ENCODE results near the gene FGF14.
A peak's percentile ranks its signal among the peaks of the same experiment; 100 is the strongest.

Gene FGF14

DNA sequence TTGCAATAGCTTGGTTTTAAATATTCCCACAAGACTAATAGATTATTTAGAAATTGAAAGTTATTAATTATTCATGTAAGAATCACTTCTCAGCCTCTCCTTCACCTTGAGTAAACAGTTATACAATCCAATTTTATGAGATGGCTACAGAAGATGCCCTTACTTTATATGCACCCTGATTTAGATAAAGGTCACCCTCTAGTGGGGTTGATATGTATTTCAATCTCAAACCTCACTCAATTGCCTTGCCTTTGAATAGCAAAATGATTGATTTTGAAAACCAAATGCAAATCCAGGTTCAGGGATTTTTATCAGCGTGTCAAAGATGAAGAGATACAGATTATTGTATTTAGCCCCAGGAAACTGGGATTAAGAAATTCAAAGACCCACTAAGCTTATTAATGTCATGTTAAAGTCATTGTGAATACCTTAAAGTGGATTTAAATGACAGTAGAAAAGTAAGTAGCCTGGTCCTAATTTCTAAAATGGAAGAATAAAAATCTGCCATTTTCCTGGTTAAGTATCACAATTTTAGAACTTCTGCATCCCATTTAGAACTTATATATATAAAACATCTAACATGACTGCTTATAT, 644.3 kb downstream of the FGF14 start:
- DNase-seq, result peak; percentile 21 to 53

DNA sequence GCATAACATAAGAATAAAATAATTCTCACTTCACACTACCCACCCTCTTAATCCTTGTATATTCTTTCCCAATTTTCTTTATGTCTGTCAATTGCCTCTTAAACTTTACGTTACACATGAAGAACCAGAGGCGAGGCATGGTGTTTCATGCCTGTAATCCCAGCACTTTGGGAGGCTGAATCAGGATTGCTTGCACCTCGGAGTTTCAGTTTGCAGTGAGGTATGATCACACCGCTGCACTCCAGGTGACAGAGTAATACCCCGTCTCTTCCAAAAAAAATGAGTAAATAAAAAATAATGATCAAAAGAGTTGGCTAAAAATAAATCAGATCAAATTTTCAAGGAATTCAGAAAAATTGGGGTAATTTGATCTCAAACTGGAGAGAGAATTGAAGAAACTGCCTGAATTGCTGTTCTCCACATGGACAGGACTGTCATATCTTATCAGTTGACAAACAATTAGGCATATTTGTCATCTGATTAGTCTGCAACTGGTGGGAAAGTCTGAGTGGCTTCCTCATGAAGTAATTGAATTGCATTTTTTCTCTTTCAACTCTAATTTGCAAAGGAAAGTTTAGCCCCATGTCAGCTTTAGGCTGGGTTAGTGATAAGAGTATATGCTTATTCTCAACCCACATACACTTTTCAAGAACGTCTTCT, 646.5 kb downstream of the FGF14 start:
- no peak for DNase-seq

DNA sequence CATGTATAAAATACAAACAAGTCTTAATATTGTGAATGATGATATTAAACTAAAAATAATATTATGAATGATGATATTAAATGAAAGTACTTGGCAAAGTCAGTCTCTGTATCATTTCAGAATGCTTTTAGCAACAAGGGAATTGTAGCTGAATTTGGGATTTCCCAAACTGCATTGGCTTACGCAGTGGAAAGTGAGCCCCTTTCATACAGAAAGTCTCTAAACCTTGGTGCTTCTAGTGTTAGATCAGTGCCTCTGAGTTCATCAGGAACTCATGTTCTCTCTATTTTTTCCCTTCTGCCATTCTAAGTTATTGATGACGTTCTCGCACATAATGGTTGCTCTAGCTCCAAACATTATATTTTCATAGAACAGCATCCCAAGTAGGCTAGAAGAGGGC, 649.4 kb downstream of the FGF14 start:
- DNase-seq, result no peak

DNA sequence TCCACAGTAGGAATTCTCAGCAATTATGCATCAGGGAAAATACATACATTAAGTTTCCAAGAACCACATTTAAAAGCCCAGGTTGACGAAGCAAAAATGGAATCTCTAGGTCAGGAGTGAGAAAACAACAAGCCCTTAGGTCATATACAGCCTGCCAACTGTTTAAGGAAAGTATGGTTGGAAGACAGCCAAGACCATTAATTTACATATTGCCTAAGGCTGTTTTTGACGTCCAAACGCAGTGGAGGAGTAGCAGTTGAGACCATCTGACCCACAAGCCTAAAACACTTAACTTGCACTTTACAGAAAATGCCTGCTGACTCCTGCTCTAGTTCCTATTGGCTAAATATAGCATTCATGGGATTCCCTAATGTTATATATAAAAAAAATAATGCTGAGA, 650.4 kb downstream of the FGF14 start:
- peak; percentile 25 to 73 for DNase-seq

DNA sequence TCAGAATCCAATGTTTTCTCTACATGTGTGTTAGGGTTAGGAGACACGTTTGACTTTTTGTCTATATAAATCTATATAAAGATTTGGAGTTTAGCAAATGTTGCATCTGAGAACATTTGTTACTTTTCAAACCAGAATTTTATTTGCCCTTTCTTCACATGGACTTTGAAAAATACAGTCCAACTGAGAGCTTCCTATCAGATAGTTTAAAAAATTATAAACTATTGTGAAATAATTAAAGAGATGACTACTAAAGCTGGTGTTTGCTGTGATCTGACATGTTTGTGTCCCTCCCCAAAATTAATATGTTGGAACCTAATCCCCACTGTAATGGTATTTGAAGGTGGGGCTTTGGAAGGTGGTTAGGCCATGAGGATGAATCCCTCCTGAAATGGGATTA, 652.3 kb downstream of the FGF14 start:
- no peak for DNase-seq

DNA sequence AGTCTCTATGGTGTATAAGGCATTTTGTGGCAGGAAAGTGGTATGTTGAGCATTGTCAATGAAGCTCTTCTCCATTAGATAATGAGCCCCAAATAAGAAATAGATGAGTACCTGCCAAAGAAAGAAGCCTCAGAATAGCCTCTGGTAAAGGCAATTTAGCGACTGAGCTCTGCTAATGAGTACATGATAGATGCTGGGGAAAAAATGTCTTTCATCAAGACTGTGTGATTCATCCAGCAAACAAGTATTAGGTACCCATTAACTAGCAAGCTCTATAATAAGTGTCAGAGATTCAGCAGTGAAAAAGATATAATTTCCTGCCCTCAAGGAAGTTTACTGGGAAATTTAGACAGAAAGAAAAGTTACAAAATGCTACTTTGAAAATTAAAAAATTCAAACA, 654.8 kb downstream of the FGF14 start:
- no peak for DNase-seq

DNA sequence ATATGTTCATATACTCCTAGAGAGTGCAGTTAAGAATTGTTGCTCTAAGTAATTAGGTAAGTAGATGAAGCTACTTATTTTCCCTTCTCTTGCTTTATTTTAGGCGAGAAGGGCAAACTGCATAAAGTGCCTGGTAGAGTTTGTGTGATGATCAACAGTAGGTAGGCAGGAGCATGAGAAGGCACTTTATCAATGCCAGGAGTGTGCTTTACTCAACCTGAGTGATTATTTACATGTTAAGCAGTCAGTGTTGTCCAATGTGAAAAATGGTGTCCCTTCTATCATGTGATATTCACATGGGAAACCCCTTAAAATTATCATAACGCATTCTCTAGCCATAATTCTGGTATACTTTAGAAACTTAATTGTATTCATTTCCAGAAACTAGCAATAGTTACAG, 655.3 kb downstream of the FGF14 start:
- DNase-seq, result no peak

DNA sequence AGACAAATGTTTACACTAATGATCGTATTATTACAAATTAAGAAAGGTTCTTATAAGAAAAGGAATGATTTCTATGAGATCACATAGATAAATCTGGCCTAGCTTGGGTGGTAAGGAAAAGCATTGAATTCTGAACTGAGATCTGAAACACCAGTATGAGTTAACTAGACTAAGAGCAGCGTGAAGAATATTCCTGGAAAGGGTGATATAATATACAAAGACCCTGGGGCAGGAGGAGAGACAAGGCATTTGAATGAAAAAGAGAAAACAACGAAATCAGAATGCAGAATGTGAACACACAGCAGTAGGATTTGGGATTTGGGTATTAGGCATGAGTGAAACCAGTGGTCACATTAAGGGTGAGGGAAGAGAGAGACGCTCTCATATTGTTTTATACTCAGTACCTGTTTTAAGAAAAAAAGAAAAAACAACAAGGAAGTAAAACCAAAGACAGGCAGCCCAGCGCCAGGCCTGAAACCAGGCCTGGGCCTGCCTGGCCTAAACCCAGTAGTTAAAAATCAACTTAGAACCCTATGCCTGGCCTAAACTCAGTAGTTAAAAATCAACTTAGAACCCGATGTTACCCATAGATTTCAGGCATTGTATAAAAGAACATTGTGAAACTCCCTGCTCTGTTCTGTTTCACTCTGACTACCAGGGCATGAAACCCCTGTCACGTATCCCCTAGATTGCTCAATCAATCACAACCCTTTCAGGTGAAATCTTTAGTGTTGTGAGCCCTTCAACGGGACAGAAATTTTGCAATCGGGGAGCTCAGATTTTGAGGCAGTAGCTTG, 662.3 kb downstream of the FGF14 start:
- no peak for DNase-seq

DNA sequence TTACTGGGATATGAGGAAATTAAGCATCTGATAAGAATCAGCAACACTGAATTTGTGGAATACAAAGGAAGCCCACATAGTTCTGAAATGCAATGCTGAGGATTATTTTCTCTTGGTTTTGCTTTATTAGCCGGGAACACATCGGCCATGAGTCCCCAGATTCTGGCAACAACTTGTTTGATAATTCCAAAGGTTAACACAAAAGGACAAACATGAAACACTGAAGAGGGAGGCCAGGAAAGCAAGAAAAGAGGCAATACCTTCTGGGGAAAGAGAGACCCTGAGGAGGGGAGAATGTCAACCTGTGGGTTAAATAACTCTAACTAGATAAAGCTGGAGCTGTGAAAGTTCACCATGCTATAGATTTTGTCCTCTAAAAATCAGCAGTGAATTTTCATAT, 663.5 kb downstream of the FGF14 start:
- no peak for DNase-seq

DNA sequence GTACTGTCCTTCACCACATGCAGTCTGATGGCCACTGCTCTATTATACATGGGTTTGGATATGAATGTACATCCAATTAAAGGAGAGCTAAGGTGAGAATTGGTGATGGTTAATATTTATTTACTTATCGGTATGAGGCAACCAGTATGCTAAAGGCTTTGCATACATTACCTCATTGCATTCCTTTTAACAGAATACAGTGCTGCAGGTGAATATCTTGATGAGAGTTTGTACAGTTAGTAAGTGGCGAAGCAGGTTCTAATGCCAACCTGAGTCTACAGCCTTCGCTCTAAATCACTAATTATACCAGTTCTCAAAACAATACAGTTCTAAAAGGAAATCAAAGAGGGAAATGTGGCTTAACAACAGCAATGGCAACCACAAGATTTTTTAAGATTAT, 665.3 kb downstream of the FGF14 start:
- DNase-seq, result no peak

DNA sequence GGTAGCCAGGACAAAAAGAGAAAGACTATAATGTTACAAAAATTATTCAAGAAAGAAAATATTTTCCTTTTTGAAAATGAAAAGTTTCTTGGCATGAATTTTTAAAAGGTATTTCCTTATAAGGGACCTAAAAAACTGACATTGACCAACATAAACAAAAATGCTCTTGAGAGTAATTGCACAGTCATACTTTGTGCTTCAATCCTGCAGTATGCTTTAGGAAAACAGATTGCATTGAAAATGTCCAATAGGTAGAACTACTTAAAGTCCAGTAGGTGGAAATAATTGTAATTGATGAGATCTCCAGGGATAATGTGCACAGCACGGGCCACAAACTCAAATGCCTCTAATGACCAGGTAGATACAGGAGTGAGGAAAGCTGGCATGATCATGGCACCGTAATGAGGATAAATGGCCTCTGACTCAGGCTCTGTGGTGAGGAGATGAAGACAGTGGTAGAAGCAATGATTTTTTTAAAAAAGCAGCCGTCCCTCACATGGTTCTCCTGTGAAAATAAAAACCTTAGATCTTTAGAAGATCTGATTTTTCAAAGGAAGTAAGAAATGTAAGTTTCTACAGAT, 671.3 kb downstream of the FGF14 start:
- DNase-seq, result no peak

DNA sequence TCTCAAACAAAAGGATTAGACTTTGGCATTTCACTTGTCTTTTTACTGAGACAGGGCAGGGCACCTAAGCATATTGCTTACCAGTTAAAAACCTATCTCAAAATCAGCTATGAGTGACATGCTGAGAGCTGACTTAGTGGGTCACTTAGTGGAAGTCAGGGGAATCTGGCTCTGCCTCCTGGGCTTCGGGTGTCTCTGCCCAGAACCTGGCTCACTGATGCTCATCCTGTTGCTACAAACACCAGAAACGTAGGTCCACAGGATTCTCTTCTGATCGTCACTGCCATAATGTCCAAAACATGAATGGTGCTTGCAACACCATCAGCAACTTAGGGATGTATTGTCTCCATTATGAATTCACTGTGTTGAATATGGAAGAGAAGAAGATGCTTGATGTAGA, 673.2 kb downstream of the FGF14 start:
- DNase-seq, result no peak

DNA sequence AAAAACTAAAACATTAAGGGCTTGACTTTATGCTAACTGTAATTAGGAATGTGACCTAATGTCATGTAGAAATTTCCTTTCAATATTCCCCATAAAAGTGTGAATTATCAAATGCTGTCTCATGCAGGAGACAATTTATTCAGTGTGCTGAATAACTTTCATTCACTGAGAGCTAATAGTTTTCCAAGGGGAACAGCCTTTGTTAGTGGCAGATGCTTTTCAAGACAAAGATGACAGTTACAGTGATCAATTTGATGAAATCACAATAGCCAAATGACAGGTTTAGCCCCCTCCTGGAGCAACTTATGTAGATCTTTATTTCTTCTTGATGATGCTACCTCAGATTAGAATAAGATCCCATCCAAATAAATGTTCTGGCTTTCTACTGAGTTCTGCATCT, 673.8 kb downstream of the FGF14 start:
- DNase-seq, result no peak

DNA sequence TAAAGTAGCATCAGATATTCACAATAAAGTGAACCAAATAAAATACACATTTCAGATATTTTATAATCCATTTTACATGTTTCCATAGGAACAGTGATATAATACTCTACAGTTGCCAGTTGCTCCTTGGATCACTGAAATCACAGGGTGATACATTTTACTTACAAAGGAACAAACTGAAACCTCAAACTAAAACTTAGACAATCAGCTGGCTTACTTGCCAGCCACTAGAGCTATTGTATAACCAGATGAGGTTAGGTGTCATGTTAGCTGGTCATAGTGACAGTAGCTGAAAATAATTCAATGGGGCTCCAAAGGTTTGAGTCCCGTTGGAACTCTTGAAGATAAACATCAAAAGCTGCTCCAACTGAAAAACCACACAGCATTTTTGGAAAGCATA, 674.7 kb downstream of the FGF14 start:
- no peak for DNase-seq

DNA sequence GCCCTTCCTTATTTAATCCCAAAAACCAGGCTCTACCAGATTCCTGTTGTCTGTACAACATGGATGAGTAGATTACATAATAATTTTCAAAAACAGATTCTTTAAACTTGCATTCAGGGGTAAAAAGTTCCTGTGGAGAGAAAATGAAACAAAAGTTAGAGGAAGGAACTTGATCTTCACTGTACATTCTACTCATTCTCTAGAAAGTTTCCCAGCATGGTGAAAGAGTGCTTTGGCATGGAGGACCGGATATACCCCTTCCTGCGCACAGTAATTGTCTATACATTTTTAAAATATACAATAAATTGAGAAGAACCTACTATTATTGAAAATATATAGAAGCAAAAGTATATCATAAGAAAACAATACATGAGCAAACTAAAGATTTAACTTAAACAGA, 675.2 kb downstream of the FGF14 start:
- no peak for DNase-seq

DNA sequence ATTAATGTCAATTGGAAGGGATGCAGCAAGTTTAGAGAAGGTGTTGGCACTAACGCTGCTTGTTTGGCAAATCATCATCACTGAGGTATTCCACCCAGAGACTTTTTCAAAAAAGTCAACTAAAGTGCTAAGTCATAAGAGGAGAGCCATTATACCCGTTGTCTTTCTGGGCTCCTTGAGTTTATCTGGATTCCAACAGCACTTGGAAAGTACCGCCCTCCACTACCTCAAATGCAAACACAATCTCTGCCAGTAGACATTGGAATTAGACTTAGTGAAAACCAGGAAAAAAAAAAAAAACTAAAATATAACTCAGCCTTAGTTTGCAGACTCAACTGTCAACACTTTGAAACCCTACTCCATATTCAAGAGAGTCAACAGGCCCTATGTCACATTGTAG, 683.4 kb downstream of the FGF14 start:
- no peak for DNase-seq

DNA sequence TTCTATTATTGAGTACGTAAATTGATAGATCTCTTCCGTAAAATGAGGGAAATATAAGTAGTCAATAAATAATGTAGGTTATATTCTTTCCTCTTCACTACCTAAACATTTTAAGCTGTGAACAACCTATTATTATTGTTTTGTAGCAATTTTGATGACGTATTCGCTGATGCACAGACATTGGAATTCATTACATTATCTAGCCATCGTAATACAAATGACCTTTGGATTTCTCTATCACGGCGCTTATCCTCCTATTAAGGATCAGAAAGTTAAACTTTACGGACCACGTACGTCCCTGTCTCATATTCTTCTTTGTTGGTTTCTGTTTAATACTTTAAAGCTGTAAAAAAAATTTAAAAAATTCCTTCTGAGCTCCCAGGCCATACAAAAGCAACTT, 684.5 kb downstream of the FGF14 start:
- DNase-seq, result no peak

DNA sequence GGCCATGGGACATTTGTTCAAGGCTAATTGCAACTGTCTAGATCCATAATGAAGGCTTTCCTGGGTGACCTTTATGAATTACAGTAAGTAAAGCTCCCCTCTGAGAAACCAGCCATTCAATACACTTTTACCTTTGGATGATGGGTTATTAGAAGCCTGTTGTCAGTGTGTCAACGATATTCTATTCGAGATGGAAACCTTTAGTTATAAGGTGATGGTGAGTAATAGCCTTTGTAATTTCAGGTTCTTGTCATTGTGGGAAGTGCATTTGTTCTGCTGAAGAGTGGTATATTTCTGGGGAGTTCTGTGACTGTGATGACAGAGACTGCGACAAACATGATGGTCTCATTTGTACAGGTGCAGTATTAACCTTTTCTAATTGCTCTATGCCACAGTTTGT, 687.7 kb downstream of the FGF14 start:
- DNase-seq, result no peak

DNA sequence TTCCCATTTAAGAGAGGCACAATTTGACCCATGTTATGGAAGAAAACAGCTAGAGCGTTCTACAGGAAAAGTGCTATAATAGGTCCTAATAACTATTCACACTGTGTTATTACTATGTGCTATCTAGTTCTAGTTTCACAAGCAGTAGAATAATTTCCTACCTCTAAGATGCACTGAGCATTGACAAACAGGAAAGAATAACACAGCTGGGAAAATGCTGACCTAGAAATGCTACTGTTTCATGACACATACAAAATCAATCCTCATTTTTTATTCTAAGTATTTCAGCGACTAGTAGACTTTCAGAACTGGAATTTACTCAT, 689.9 kb downstream of the FGF14 start:
- DNase-seq, result no peak

DNA sequence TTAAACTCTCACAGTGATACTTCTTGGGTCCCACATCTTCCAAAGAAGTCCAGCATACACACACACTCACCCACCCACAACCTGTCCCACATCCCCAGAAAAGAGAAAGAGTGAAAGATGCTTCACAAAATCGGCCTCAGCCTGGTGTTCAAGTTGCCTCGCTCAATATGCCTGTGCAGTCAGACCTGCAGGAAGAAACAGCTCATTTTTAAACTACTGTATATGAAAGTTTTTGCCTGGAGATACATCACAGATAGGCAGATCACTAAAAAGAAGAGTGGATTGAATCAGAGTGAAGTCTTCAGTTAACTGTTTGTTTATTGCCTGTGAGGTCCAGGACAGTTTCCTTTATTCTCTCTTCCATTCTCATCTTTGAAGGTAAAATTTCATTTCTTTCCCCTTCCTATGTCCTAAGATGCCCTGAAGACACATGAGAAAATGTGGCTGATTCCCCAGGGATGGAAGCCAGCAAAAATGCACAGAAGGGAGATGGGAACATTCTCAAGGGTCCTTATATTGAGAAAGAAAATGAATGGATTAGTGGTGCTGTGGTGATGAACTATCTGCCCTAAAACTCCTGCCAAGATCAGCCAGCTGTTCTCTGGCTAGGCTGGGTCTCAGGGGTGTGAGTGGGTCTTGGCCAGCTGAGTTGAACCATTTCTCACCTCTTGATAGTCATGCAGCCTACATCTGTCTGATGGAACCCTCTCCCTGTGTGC, 690.4 kb downstream of the FGF14 start:
- no peak for DNase-seq

DNA sequence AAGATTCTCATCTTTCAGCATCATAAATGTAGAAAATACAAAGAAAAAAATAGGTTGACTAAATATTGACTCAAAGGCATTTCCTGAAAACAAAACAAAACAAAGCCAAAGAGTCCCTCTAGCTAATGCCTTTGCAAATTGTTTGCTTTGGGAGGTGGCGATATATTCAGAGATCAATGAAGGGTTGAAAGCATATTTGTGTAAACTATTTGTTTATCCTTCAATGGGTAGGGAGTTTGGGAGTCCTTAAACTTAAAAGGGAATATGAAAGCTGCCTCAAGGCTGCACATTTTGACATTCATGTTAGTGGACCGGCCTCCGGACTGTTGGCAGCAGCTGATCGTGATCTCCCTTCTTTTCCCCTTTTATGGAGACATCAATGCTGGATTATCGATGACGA, 691.9 kb downstream of the FGF14 start:
- DNase-seq, result no peak

DNA sequence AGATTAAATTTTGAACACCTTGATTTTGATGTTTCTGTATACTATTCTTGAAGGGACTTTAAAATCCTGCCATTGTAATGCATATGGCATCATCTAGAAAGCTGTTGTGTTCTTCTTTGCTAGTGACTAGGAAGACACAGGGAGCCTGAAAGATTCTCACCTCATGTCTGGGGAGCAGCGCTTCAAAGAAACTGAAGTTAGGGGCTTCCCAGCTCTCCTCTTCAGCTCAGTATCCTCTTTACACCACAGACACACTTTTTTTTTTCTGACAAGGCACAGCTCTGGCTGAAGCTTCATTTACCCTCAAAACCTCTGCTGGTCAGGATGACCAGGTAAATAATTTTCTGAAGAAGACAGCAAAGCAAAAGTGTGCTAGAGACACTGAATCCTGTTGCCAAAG, 693.7 kb downstream of the FGF14 start:
- DNase-seq, result no peak

DNA sequence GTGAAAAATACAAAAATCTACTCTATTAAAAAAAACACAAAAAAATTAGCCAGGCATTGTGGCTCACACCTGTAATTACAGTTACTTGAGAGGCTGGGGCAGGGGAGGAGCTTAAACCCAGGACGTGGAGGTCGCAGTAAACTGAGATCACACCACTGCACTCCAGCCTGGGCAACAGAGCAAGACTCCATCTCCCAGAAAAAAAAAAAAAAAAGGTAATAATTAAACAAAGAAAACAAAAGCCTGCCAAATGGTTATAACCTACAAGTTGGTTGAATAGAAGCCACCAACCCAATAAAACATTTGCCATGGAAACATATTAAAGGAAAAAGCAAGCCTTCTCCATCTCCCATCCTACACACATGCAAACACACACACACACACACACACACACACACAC, 694.2 kb downstream of the FGF14 start:
- DNase-seq, result no peak

DNA sequence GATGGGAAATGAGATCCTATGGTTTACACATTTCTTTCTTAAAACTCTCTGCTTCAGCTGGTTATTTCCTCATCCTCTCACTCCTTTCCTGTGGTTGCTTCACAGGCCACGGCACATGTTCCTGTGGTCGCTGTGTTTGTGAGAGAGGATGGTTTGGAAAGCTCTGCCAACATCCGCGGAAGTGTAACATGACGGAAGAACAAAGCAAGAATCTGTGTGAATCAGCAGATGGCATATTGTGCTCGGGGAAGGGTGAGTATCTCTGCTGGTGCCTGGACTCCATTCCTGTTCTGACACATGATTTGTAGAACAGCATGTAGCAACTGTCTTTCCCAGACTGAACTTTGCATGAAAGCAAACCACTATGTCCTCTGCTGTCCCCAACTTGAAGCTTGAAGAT, 695.2 kb downstream of the FGF14 start:
- no peak for DNase-seq
